H1 (cell line): ENCODE results near the gene RPL7A. TPM values are rescaled to one million over a fixed set of nuclear protein-coding genes. Genes with fewer than 3 reads are reported as not detected.

Source experiments
- CTCF ChIA-PET: fragments of 300-600 bp; sonication (Branson Sonifier 250); formaldehyde crosslinking; loops from one replicate; lab custom pipeline; 2021; ENCODE audit not compliant: partially characterized antibody; lab: Charles Lee
- POLR2A ChIA-PET: fragments of 300-600 bp; sonication (Branson Sonifier 250); formaldehyde crosslinking; loops from one replicate; lab custom pipeline; 2021; ENCODE audit warnings: inconsistent platforms; ENCODE audit not compliant: partially characterized antibody; lab: Charles Lee
- DNase-seq, 2 experiments: peaks; one replicate each; pipeline versions ENCODE4 v3.0.0 to v3.0.0-alpha.2; 2010 to 2022; ENCODE audit warnings: low spot score in 2 of 2, low read depth in 1 of 2, mixed read lengths in 1 of 2
- FAIRE-seq: peaks from 2 replicates; lab custom pipeline; 2011; peaks lifted over from hg19 to GRCh38; lab: Jason Lieb, UNC
- H2AFZ ChIP-seq: 2 replicates; pipeline ENCODE4 v1.8.1; 2012; ENCODE audit warnings: low read length, inconsistent platforms
- H2AK5ac ChIP-seq: 2 replicates; pipeline ENCODE4 v1.6.1; 2013; ENCODE audit warnings: low read depth, low read length
- H2BK120ac ChIP-seq: replicated peaks from 2 replicates; pipeline ENCODE3; 2013; ENCODE audit warnings: low read depth, low read length, inconsistent platforms
- H2BK12ac ChIP-seq: 2 replicates; pipeline ENCODE4 v1.6.1; 2013; ENCODE audit warnings: low read depth, low read length
- H2BK15ac ChIP-seq: 2 replicates; pipeline ENCODE4 v1.6.1; 2013; ENCODE audit warnings: low read length
- H2BK20ac ChIP-seq: 2 replicates; pipeline ENCODE4 v1.6.1; 2013; ENCODE audit warnings: low read length
- H2BK5ac ChIP-seq: 2 replicates; pipeline ENCODE4 v1.6.1; 2013; ENCODE audit warnings: low read depth, low read length
- H3K14ac ChIP-seq: 2 replicates; pipeline ENCODE4 v1.6.1; 2013; ENCODE audit warnings: inconsistent platforms; ENCODE audit not compliant: insufficient read length
- H3K18ac ChIP-seq: 2 replicates; pipeline ENCODE4 v1.6.1; 2013; ENCODE audit warnings: low read length; ENCODE audit errors: extremely low read depth
- H3K23ac ChIP-seq: 2 replicates; pipeline ENCODE4 v1.6.1; 2013; ENCODE audit warnings: inconsistent platforms; ENCODE audit not compliant: insufficient read length
- H3K23me2 ChIP-seq: 2 replicates; pipeline ENCODE4 v1.6.1; 2013; ENCODE audit warnings: low read depth, low read length
- H3K27ac ChIP-seq: 2 replicates; pipeline ENCODE4 v1.6.1; 2011; ENCODE audit warnings: low read depth, low read length, inconsistent platforms
- H3K27me3 ChIP-seq, 4 experiments: replicated peaks in 1 of 4; 1 replicate in 1 of 4; 2 replicates in 3 of 4; pipeline versions ENCODE4 v1.6.1 to v1.8.1; 2011 to 2013; ENCODE audit warnings: low read length in 3 of 4, mild to moderate bottlenecking in 3 of 4, inconsistent platforms in 2 of 4, mixed read lengths in 2 of 4, moderate library complexity in 1 of 4; ENCODE audit not compliant: control insufficient read depth in 3 of 4, insufficient read depth in 3 of 4; ENCODE audit errors: extremely low read depth in 1 of 4
- H3K36me3 ChIP-seq, 4 experiments: 2 replicates each; pipeline versions ENCODE4 v1.6.1 to v1.8.1; 2011 to 2013; ENCODE audit warnings: mild to moderate bottlenecking in 4 of 4, low read length in 3 of 4, moderate library complexity in 2 of 4, control low read depth in 1 of 4, inconsistent platforms in 1 of 4; ENCODE audit not compliant: insufficient read depth in 4 of 4, control insufficient read depth in 2 of 4
- H3K4ac ChIP-seq: replicated peaks from 2 replicates; pipeline ENCODE3; 2013; ENCODE audit warnings: low read length, low read depth, mixed read lengths, inconsistent platforms; ENCODE audit not compliant: insufficient read length
- H3K4me1 ChIP-seq, 4 experiments: replicated peaks in 1 of 4; 1 replicate in 1 of 4; 2 replicates in 3 of 4; pipeline versions ENCODE4 v1.6.1 to v1.8.1; 2011 to 2013; ENCODE audit warnings: low read length in 3 of 4, inconsistent platforms in 2 of 4, mixed read lengths in 1 of 4; ENCODE audit not compliant: insufficient read depth in 4 of 4, control insufficient read depth in 3 of 4
- H3K4me2 ChIP-seq, 2 experiments: 2 replicates each; pipeline versions ENCODE4 v1.6.1 to v1.8.1; 2011 to 2013; ENCODE audit warnings: low read depth in 2 of 2, low read length in 2 of 2, control low read depth in 1 of 2, inconsistent platforms in 1 of 2, mild to moderate bottlenecking in 1 of 2; ENCODE audit not compliant: insufficient read depth in 1 of 2
- H3K4me3 ChIP-seq, 4 experiments: fragments of 200-600, 300-600 bp in 1 of 4; sonication (generic), shearing (Covaris generic), sonication (Bioruptor Twin) in 1 of 4; 2 replicates each; pipeline versions ENCODE4 v1.5.1 to v1.8.1; 2011 to 2016; ENCODE audit warnings: low read length in 4 of 4, low read depth in 3 of 4, control low read depth in 2 of 4, inconsistent platforms in 2 of 4, mild to moderate bottlenecking in 2 of 4, mixed read lengths in 1 of 4, moderate library complexity in 1 of 4; ENCODE audit not compliant: insufficient read depth in 2 of 4; ENCODE audit errors: extremely low read depth in 1 of 4
- H3K56ac ChIP-seq: replicated peaks from 2 replicates; pipeline ENCODE3; 2013; ENCODE audit warnings: low read depth, mild to moderate bottlenecking, mixed read lengths, low read length, inconsistent platforms; ENCODE audit not compliant: insufficient read length
- H3K79me1 ChIP-seq: 2 replicates; pipeline ENCODE4 v1.6.1; 2013; ENCODE audit warnings: low read depth, low read length, control low read depth
- H3K79me2 ChIP-seq, 2 experiments: 2 replicates each; pipeline versions ENCODE4 v1.6.1 to v1.8.1; 2012 to 2013; ENCODE audit warnings: low read length in 2 of 2, mild to moderate bottlenecking in 2 of 2, inconsistent platforms in 1 of 2; ENCODE audit not compliant: insufficient read depth in 2 of 2, control insufficient read depth in 1 of 2
- H3K9ac ChIP-seq, 4 experiments: replicated peaks in 1 of 4; 1 replicate in 1 of 4; 2 replicates in 3 of 4; pipeline versions ENCODE4 v1.6.1 to v1.8.1; 2011 to 2013; ENCODE audit warnings: low read depth in 3 of 4, low read length in 3 of 4, control low read depth in 2 of 4, mild to moderate bottlenecking in 2 of 4, moderate library complexity in 2 of 4, inconsistent platforms in 1 of 4; ENCODE audit errors: extremely low read depth in 1 of 4
- H3K9me3 ChIP-seq, 2 experiments: 2 replicates each; pipeline versions ENCODE4 v1.6.1 to v1.8.1; 2012 to 2013; ENCODE audit warnings: mild to moderate bottlenecking in 2 of 2, moderate library complexity in 2 of 2, control low read depth in 1 of 2, inconsistent platforms in 1 of 2, low read depth in 1 of 2, low read length in 1 of 2, mixed read lengths in 1 of 2; ENCODE audit not compliant: insufficient read depth in 2 of 2
- H4K20me1 ChIP-seq, 2 experiments: replicated peaks in 1 of 2; 2 replicates each; pipeline versions ENCODE3 to v1.8.1; 2011 to 2013; ENCODE audit warnings: inconsistent platforms in 2 of 2, low read length in 2 of 2, mild to moderate bottlenecking in 1 of 2; ENCODE audit not compliant: insufficient read depth in 2 of 2, control insufficient read depth in 1 of 2
- H4K5ac ChIP-seq: 2 replicates; pipeline ENCODE4 v1.6.1; 2013; ENCODE audit warnings: low read length, low read depth, mixed read lengths, inconsistent platforms; ENCODE audit not compliant: insufficient read length
- H4K8ac ChIP-seq: 2 replicates; pipeline ENCODE4 v1.8.0; 2013; ENCODE audit warnings: mild to moderate bottlenecking, moderate library complexity, low read length, inconsistent platforms; ENCODE audit not compliant: insufficient read depth; ENCODE audit errors: extremely low read depth
- H4K91ac ChIP-seq: replicated peaks from 2 replicates; pipeline ENCODE3; 2013; ENCODE audit warnings: low read length, mixed read lengths, inconsistent platforms; ENCODE audit not compliant: insufficient read length
- CTBP2 ChIP-seq: IDR thresholded peaks from 2 replicates; pipeline ENCODE4 v1.7.0; 2011; ENCODE audit warnings: borderline replicate concordance, mild to moderate bottlenecking, moderate library complexity, mixed read lengths, low read length; ENCODE audit not compliant: insufficient read depth, insufficient read length
- POLR2AphosphoS5 ChIP-seq: IDR thresholded peaks from 2 replicates; pipeline ENCODE4 v1.6.1; 2011; ENCODE audit warnings: low read depth, low read length
- SAP30 ChIP-seq: fragments of 300-600 bp; sonication (generic); IDR thresholded peaks from 2 replicates; pipeline ENCODE4 v1.7.1; 2012; ENCODE audit warnings: low read length, moderate library complexity, mild to moderate bottlenecking, inconsistent platforms; ENCODE audit not compliant: insufficient read depth, insufficient replicate concordance
- SP4 ChIP-seq: IDR thresholded peaks from 2 replicates; pipeline ENCODE4 v1.6.1; 2012; ENCODE audit warnings: low read length, inconsistent platforms
- TAF7 ChIP-seq: optimal IDR thresholded peaks from 2 replicates; pipeline ENCODE3; 2011; ENCODE audit warnings: low read depth, mild to moderate bottlenecking, inconsistent platforms, low read length, moderate library complexity, borderline replicate concordance
- TCF12 ChIP-seq: IDR thresholded peaks from 2 replicates; pipeline ENCODE4 v1.6.1; 2011; ENCODE audit warnings: low read depth, mild to moderate bottlenecking, low read length
- WGBS, 2 experiments: shearing (Covaris generic) in 1 of 2; methylation state at CpG; one replicate each; pipeline versions ENCODE4 v1.1.6 to v1.1.7; 2013 to 2015; ENCODE audit warnings: low lambda C conversion rate in 2 of 2, mixed read lengths in 2 of 2, inconsistent platforms in 1 of 2, low coverage in 1 of 2, missing lambda C conversion rate in 1 of 2; ENCODE audit not compliant: insufficient replicate concordance in 2 of 2, insufficient coverage in 1 of 2, insufficient read length in 1 of 2; ENCODE audit errors: extremely low coverage in 1 of 2, missing lambda C conversion rate in 1 of 2; 5-methylcytosine and 5-hydroxymethylcytosine counted together
- polyA plus RNA-seq, 7 experiments: library from polyadenylated mRNA; depleted of rRNA in 3 of 7; stranded (reverse) in 5 of 7; unstranded in 2 of 7; fragments of >200 nt in 5 of 7; fragments of 200-250 nt in 2 of 7; gene quantifications; 1 replicate in 5 of 7; 2 replicates in 1 of 7; 4 replicates in 1 of 7; pipeline versions ENCODE4 v1.2.1 to v1.2.3, GENCODE V29; 2011 to 2013; ENCODE audit warnings: missing spikeins in 2 of 7, mixed read lengths in 2 of 7
- total RNA-seq: library from RNA; stranded (reverse); fragmentation: NEBNext Ultra II Directional; extraction: Animal tissue kit (Norgen Biotek cat#: 25700); gene quantifications from 2 replicates; pipeline ENCODE4 v1.2.1, GENCODE V29; 2021

Gene RPL7A
- total and polyA plus RNA-seq, 2 of the 8 experiments (the other 6 are each of a cell fraction or from before 2014, with no cell fraction given), result 2,578 to 2,783 TPM

DNA sequence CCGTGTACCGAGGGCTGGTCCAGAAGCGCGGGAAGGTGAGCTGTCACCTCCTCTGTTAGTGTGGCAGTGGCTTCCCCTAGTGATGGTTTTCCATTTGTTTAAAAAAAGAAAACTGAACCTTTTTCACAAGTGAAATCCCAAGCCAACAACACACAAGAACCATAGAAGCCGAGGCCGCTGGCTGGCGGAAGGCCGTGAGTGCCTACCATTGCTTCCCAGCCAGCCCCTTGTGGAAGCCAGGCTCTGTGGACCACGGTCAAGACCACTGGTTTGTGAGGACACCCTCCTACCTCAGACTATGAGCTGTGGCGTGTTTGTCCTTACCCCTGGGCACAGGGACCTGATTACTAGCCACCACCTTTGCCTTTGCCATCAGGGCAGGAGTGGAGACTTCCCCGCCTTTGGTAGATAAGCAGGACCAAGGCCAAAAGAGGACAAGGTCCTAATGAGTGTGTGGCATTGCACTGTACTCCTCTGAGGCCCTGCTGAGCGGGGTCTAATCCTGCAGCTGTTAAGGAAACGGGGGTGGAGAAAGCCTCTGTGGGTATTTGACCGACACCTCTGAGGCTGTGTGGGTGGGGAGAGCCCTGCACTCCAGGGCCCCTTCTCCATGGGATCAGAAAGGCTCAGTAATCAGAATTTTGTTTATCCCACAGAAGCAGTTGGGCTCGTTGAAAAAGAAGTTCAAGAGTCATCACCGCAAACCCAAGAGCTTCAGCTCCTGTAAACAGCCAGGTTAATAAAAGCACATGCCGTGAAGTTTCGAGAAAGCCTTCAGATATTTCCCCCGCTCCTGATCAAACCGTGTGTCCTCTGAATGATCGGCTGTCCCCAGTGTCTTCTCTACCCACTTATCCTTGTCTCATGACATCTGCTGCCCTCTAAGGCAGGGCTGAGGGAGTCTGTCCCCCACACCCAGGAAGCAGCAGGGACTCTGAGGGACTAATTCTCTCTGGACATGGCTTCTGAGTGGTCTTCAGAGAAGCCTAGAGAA, 12.7 kb downstream of the RPL7A start:
- H3K4me3 ChIP-seq, result no peak overlapping the region
- H4K5ac ChIP-seq, result no peak overlapping the region
- no peak overlapping the region for H3K18ac ChIP-seq
- no peak overlapping the region for H3K27ac ChIP-seq
- H2BK15ac ChIP-seq, result no peak overlapping the region
- H3K23ac ChIP-seq, result no peak overlapping the region
- no peaks in the 10 kb centered on the region for H3K9me3 ChIP-seq
- no peak overlapping the region for H3K9ac ChIP-seq
- H3K36me3 ChIP-seq, result peaks cover 10 to 49% (median 37%) of the 10 kb centered on the region in 4 experiments
- no peak overlapping the region for H3K14ac ChIP-seq
- H3K4me2 ChIP-seq, result no peak overlapping the region
- H4K20me1 ChIP-seq, result peaks cover 18 to 19% of the 10 kb centered on the region in 2 experiments
- H3K27me3 ChIP-seq, result no peaks in the 10 kb centered on the region
- H4K8ac ChIP-seq, result no peak overlapping the region
- H2BK12ac ChIP-seq, result no peak overlapping the region
- no peak overlapping the region for H3K56ac ChIP-seq
- H3K79me1 ChIP-seq, result peaks cover 2% of the 10 kb centered on the region; the same call in 1 of the 2 replicates
- no peak for FAIRE-seq
- TF ChIP-seq TAF7 (no peak), POLR2AphosphoS5 (peak; percentile 20; the same call in 1 of the 2 replicates), SAP30 (no peak), TCF12 (no peak), CTBP2 (no peak), SP4 (no peak)
- no peak overlapping the region for H2BK20ac ChIP-seq
- no peak overlapping the region for H2BK5ac ChIP-seq
- ChIA-PET POLR2A (interaction anchor here (1.0 to 16.1 kb wide), 3 partner anchors 11 to 78 kb away, joined by 3 to 461 read pairs (median 303); partner anchors contain the start of genes MED22, RPL7A, STKLD1 and SURF4), CTCF (interaction anchor here (0.8 to 8.2 kb wide), 13 partner anchors 10 to 174 kb away, joined by 3 to 90 read pairs (median 9); partner anchors contain the start of genes ADAMTS13 and STKLD1)
- H3K4me1 ChIP-seq, result peaks cover 0 to 8% (median 3%) of the 10 kb centered on the region in 4 experiments; a peak in 4 of 7 replicates
- peaks cover 0 to 16% of the 10 kb centered on the region in 2 experiments; a peak in 2 of 4 replicates for H3K79me2 ChIP-seq
- 91% methylated on average over 21 of the region's 21 CpGs; no CpG with 5 or more reads in 1 of the 2 experiments for WGBS, 2 experiments
- H3K23me2 ChIP-seq, result peaks cover 2% of the 10 kb centered on the region; the same call in 1 of the 2 replicates
- no peak overlapping the region for H2AK5ac ChIP-seq
- no peak overlapping the region for H4K91ac ChIP-seq
- H2BK120ac ChIP-seq, result no peak overlapping the region
- no peak overlapping the region for H3K4ac ChIP-seq
- H2AFZ ChIP-seq, result no peak overlapping the region
- no peak for DNase-seq
